Left renal pelvis (tissue), 4 donors: ENCODE results near the gene HSPA1L. TPM values are rescaled to one million over a fixed set of nuclear protein-coding genes. Genes with fewer than 3 reads are reported as not detected.

ENCODE experiments used
- DNase-seq, 4 donors: peaks; one replicate each; pipeline ENCODE4 v3.0.0-alpha.2; 2013; ENCODE audit warnings: low read depth in 4 of 4, low spot score in 3 of 4
- polyA plus RNA-seq, 4 donors: library from polyadenylated mRNA; unstranded; fragments of 120-200 nt; gene quantifications; one replicate each; pipeline ENCODE4 v1.2.1, GENCODE V29; 2013; ENCODE audit not compliant: insufficient read length in 4 of 4

The HSPA1L gene
- polyA plus RNA-seq, 4 donors: 3.1 to 4.4 (median 3.7) TPM

DNA sequence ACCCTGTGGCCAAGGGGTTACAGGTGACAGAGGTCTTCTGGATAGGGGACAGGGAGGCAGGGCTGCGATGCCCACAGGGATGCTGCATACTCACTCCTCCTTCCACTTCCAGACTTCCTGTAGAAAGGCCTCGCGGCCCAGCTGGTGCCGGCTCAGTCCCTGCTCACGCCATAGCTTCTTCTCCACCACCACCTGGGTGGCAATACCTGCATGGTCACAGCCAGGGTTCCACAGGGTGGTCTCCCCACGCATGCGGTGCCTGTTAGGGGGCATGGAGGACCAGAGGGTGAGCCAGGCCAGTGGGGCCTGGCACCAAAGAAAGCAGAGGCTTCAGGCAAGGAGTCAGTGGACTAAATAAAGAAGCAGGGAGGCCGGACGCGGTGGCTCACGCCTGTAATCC is 29.6 kb downstream of the HSPA1L start:
- DNase-seq: no peak

- no peak for DNase-seq
Observed at GRCh38 chr6:31784098-31784925, 30.8 kb downstream of the HSPA1L start.

GRCh38 chr6:31782126-31782855 is 32.8 kb downstream of the HSPA1L start:
- no peak for DNase-seq

DNA sequence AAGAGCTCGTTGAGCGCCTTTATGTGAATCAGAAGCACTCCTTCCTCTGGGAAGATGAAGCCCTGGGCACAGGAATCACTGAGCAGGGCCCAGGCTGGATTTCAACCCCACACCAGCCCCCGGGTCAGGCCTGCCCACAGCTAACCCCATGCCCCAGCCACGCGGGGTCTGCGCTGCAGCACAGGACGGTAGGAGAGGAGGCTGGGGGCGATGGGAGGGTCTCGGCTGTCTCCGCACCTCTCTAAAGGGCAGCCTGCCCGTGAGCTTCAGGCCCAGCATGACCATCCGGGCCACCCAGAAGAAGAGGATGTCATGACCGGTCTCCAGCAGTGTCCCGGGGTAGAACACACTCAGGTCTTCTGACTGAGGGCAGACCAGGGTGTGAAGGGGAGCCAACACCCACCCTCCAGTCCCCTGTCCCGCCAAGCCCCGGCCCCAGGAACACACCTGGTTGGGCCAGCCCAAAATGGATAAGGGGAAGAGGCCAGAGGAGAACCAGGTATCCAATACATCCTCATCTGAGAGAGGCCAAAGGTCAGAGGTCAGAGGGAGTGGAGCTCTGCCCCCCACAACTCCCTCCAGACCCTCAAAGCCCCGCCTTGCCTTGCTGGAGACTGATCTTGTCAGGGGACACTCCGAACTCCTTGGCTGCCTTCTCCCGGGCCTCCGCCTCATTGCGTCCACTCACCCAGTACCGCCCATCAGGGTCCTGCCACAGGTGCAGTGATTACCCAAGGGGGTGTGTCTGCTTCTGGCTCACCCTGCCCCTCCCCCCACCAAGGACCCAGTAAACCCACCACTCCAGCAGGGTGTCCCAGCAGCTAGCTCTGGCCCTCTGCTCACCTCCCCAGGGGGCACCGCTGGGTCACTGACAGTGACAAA is 33.6 kb downstream of the HSPA1L start:
- DNase-seq: no peak

- no peak for DNase-seq
Observed at GRCh38 chr6:31780507-31781243, 34.4 kb downstream of the HSPA1L start.

DNA sequence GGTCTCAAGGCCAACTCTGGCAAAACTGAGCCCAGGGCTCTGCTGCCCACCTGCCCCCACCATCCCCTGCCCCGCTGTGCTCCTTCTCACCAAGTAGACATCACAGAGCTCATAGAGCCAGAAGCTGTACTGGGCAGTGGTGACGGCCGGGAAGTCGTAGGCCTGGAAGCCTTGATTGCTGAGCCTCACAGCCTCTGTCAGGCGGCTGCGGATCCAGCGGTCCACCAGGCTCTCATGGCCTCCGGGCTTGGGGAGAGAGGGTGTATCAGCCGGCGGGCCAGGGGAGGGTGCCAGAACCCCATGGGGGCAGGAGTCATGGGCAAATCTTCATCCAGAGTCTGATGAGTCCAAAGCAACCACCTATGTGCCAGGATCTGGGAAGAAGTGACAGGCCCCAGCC is 35.2 kb downstream of the HSPA1L start:
- DNase-seq: no peak

- DNase-seq: no peak
Observed at GRCh38 chr6:31778999-31779885, 35.8 kb downstream of the HSPA1L start.

- DNase-seq: no peak
Observed at GRCh38 chr6:31778193-31778592, 36.9 kb downstream of the HSPA1L start.

GRCh38 chr6:31777667-31778050 is 37.4 kb downstream of the HSPA1L start:
- DNase-seq: no peak

GRCh38 chr6:31776989-31777666 is 38.0 kb downstream of the HSPA1L start, which contains the start of gene VWA7:
Gene VWA7, minus strand, starts transcription at chr6:31777328. Its CDS starts 549 bp downstream, at chr6:31776779.
- peak; percentile 69 to 76 (median 75) for DNase-seq

DNA sequence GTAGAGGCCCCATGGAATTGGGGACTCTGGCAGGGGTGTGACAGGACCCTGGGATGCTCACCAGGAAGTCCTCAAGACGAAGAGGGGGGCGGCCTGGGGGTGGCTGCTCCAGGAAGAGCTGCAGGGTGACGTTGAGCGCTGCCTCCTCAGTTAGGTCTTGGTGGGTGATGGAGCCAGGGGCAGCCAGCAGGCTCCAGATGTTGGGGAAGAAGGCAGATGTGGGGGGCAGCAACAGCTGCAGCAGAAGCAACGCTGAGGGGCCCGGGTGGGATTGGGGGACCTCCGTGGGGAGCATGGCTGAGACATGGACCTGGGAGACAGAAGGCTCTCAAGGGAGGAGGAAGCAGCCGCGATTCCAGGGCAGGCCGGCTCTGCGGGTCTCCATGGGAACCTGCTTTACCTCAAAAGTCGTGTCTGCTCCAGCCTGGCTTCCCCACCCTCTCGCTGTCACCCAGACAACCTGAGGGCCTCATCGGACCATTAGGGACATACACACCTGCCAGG is 38.5 kb downstream of the HSPA1L start:
- DNase-seq: no peak

DNA sequence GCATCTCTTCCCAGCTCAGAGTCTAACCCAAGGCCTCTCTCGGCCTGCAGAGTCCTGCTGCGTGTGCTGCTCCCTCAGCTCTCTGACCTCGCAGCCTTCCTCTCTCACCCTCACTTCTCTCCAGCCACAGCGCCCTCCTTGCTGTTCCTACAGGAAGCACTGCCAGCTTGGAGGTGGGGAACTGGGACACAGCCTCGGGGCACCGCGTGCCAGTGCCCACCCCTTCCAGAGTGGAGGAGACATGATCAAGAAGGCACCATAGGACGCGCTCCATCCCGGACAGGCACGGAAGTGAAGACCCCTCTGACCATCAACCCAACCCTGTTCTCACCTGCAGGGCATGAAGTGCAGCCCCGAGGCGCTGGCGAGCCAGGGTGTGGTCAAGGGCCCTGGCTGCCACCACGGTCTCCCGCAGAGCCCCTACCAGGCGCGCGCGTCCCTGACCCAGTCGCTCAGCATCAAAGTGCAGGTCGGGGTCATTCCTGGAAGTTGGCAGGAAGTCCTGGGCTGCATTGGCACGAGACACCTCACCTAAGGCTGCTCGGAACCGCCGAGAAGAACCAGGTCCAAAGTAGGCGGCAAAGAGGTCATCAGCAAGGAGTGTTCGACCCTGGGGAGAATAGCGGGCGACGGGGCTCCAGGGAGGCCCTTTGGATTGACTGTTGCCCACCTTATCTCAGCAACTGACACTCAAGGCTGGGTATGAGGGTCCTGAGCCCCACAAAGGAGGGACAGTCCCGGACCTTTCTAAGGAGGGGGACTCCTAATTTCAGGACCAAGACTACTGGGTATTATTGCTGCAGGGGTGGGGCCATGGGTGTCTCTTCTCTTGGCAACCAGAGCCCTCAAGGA is 39.2 kb downstream of the HSPA1L start:
- DNase-seq: no peak

GRCh38 chr6:31775184-31775583 is 39.9 kb downstream of the HSPA1L start:
- no peak for DNase-seq

DNA sequence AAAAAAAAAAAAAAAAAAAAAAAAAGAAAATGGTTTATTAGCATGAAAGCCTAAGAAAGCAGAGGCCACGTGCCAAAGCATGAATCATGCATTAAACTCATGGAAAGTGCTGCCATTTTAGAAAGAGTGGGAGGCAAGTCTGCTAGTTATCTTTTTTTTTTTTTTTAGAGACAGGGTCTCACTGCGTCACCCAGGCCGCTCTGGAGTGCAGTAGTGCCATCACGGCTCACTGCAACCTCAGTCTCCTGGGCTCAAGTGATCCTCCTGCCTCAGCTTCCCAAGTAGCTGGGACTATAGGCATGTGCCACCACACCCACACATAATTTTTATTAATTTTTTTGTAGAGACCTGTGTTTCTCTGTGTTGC is 43.1 kb downstream of the HSPA1L start:
- no peak for DNase-seq

DNA sequence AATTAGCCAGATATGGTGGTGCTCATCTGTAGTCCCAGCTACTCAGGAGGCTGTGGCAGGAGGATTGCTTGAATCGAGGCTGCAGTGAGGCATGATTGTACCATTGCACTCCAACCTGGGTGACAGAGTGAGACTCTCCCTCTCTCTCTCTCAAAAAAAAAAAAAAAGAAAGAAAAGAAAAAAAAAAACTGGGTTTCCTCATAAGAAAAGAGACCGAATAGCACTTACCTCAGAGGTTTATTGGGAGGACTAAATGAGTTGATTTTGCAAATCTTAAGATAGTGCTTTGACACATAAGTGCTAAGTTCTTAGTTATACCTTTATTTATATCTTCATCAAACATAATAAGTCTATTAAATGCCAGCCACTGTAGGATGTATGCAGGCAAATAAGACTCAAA is 44.2 kb downstream of the HSPA1L start:
- DNase-seq: no peak

DNA sequence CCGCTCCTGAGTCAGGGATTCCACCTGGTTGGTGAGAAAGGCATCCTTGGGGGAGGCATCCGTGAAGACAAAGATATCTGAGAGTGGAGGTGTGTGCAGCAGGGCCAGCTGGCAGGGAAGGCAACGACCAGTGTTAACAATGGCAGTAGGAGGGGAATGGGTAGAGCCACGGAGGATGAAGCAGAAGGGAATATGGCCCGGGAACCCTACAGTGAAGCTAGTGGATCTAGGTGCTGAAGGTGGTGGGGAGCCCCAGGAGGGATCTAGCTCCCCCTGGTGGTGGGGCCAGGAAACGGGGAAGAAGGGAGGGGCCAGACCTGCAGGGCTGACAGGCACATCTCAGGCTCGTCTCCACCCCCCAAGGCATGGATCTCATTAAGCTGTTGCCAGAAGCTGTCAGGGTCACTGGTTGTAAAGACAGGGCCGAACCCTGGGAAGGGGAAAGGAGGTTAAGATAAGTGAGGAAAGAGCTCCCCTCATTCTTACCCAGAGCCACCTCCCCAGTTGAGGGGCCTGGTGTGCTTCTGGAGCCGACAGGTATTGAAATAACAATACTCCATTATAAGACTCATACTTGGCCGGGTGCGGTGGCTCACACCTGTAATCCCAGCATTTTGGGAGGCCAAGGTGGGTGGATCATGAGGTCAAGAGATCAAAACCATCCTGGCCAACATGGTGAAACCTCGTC is 45.3 kb downstream of the HSPA1L start:
- DNase-seq: no peak
